Ureter (tissue), 1 donor: Measurements from ENCODE around the gene DYNC2LI1. TPM values are rescaled to one million over a fixed set of nuclear protein-coding genes. Genes with fewer than 3 reads are reported as not detected.

Experiments
- DNase-seq: peaks from one replicate; pipeline ENCODE4 v3.0.0-alpha.2; 2020; ENCODE audit warnings: low spot score
- total RNA-seq: library from RNA; stranded (reverse); gene quantifications from one replicate; pipeline ENCODE4 v1.2.4, GENCODE V29; 2023
- donor health status: DM: yes; HTN: yes; CAD: no.

DYNC2LI1 gene
- total RNA-seq, 1 donor from 2014 or later: 35.6 TPM

- DNase-seq: no peak
Measured at GRCh38 chr2:43763091-43763490, 10.7 kb upstream of the DYNC2LI1 start.

GRCh38 chr2:43764086-43764705, 9.6 kb upstream of the DYNC2LI1 start:
- DNase-seq: no peak

- DNase-seq: no peak
Measured at GRCh38 chr2:43766006-43766405, 7.8 kb upstream of the DYNC2LI1 start.

- DNase-seq: no peak
Measured at GRCh38 chr2:43774617-43775016, 778 bp downstream of the DYNC2LI1 start.

- no peak for DNase-seq
Measured at GRCh38 chr2:43776324-43776723, 2.5 kb downstream of the DYNC2LI1 start.

- no peak for DNase-seq
Measured at GRCh38 chr2:43777306-43777926, 3.6 kb downstream of the DYNC2LI1 start.

GRCh38 chr2:43778233-43778632, 4.4 kb downstream of the DYNC2LI1 start:
- DNase-seq: no peak

GRCh38 chr2:43787895-43788294, 14.1 kb downstream of the DYNC2LI1 start:
- DNase-seq: no peak

- DNase-seq: no peak
Measured at GRCh38 chr2:43788646-43789045, 14.8 kb downstream of the DYNC2LI1 start.

- DNase-seq: no peak
Measured at GRCh38 chr2:43790147-43790546, 16.3 kb downstream of the DYNC2LI1 start.

- no peak for DNase-seq
Measured at GRCh38 chr2:43791035-43791765, 17.4 kb downstream of the DYNC2LI1 start.

- DNase-seq: no peak
Measured at GRCh38 chr2:43792653-43793052, 18.8 kb downstream of the DYNC2LI1 start.

GRCh38 chr2:43794956-43795355, 21.1 kb downstream of the DYNC2LI1 start:
- no peak for DNase-seq

- no peak for DNase-seq
Measured at GRCh38 chr2:43796206-43796605, 22.4 kb downstream of the DYNC2LI1 start.

GRCh38 chr2:43798300-43798699, 24.5 kb downstream of the DYNC2LI1 start:
- DNase-seq: no peak

- no peak for DNase-seq
Measured at GRCh38 chr2:43800894-43801293, 27.1 kb downstream of the DYNC2LI1 start.

- no peak for DNase-seq
Measured at GRCh38 chr2:43802135-43802534, 28.3 kb downstream of the DYNC2LI1 start.

- DNase-seq: no peak
Measured at GRCh38 chr2:43803113-43803512, 29.3 kb downstream of the DYNC2LI1 start.

GRCh38 chr2:43806719-43807031, 32.8 kb downstream of the DYNC2LI1 start:
- DNase-seq: no peak

GRCh38 chr2:43810452-43810851, 36.6 kb downstream of the DYNC2LI1 start:
- no peak for DNase-seq

GRCh38 chr2:43810888-43811287, 37.0 kb downstream of the DYNC2LI1 start:
- DNase-seq: no peak

- DNase-seq: no peak
Measured at GRCh38 chr2:43812006-43812405, 38.2 kb downstream of the DYNC2LI1 start.

GRCh38 chr2:43812947-43813346, 39.1 kb downstream of the DYNC2LI1 start:
- no peak for DNase-seq
